ENCODE results near the gene GALR2.
A peak's percentile ranks its signal among the peaks of the same experiment; 100 is the strongest.

Gene GALR2

DNA sequence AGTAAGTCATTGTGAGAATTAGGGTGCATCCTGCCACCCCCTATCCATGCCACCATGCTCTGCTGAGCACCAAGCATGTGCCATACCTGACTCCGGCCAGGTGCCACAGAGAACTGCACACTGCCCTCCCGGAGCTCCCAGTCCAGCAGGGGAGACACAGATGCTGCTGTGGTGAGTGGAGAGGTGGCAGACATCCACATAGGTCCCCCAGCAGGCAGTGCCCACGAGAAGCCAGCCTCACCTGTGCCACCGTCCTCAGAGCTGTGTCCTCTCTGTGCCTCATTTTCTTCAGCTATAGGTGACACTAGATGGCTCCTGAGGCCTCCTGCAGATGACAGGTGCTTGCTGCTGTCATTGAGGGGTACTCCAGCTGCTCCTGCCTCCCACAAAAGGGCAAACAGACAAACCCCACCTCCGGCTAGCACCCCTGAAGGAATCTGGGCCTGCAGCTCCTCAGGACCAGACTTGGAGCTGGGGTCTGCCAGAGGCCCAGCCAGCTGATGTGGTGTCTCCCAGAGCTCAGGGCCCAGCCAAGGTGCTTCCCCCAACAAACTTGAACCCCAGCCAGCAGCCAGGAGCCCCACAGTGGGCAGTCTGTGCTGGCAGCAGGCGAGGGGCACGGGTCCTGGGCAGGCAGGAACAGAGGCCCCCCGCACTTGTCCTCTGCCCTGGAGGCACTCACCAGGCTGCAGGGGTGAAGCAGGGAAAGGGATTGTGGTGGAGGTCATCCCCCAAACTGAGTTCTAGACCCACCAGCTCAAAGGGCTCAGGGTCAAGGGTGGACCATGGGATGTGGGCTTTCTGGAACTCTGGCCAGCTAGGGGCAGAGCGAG, 49.4 kb downstream of the GALR2 start:
- no peak for TF ChIP-seq GLIS3 (CRISPR knock-in tag; IDR thresholded peaks at IDR 0.05)
- no peak for TF ChIP-seq RARB (CRISPR knock-in tag; IDR thresholded peaks at IDR 0.05)
- no peak for TF ChIP-seq ZNF565 (CRISPR knock-in tag; conservative IDR thresholded peaks at IDR 0.05; ENCODE audit: low read depth)
- TF ChIP-seq ZFP30 (CRISPR knock-in tag; IDR thresholded peaks at IDR 0.05) = no peak
- TF ChIP-seq, protein P1, sequence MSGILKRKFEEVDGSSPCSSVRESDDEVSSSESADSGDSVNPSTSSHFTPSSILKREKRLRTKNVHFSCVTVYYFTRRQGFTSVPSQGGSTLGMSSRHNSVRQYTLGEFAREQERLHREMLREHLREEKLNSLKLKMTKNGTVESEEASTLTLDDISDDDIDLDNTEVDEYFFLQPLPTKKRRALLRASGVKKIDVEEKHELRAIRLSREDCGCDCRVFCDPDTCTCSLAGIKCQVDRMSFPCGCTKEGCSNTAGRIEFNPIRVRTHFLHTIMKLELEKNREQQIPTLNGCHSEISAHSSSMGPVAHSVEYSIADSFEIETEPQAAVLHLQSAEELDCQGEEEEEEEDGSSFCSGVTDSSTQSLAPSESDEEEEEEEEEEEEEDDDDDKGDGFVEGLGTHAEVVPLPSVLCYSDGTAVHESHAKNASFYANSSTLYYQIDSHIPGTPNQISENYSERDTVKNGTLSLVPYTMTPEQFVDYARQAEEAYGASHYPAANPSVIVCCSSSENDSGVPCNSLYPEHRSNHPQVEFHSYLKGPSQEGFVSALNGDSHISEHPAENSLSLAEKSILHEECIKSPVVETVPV (CRISPR knock-in tag; IDR thresholded peaks at IDR 0.05) = no peak
- TF ChIP-seq TOX (CRISPR knock-in tag; IDR thresholded peaks at IDR 0.05; ENCODE audit: borderline replicate concordance) = no peak
- no peak for TF ChIP-seq ESRRG (CRISPR knock-in tag; IDR thresholded peaks at IDR 0.05)
- no peak for TF ChIP-seq TCF4 (CRISPR knock-in tag; IDR thresholded peaks at IDR 0.05; ENCODE audit: borderline replicate concordance)
- TF ChIP-seq SNAI2 (CRISPR knock-in tag; IDR thresholded peaks at IDR 0.05) = no peak
- TF ChIP-seq, protein P2, sequence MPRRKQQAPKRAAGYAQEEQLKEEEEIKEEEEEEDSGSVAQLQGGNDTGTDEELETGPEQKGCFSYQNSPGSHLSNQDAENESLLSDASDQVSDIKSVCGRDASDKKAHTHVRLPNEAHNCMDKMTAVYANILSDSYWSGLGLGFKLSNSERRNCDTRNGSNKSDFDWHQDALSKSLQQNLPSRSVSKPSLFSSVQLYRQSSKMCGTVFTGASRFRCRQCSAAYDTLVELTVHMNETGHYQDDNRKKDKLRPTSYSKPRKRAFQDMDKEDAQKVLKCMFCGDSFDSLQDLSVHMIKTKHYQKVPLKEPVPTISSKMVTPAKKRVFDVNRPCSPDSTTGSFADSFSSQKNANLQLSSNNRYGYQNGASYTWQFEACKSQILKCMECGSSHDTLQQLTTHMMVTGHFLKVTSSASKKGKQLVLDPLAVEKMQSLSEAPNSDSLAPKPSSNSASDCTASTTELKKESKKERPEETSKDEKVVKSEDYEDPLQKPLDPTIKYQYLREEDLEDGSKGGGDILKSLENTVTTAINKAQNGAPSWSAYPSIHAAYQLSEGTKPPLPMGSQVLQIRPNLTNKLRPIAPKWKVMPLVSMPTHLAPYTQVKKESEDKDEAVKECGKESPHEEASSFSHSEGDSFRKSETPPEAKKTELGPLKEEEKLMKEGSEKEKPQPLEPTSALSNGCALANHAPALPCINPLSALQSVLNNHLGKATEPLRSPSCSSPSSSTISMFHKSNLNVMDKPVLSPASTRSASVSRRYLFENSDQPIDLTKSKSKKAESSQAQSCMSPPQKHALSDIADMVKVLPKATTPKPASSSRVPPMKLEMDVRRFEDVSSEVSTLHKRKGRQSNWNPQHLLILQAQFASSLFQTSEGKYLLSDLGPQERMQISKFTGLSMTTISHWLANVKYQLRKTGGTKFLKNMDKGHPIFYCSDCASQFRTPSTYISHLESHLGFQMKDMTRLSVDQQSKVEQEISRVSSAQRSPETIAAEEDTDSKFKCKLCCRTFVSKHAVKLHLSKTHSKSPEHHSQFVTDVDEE (CRISPR knock-in tag; IDR thresholded peaks at IDR 0.05) = no peak
- no peak for TF ChIP-seq ARNTL (CRISPR knock-in tag; IDR thresholded peaks at IDR 0.05; ENCODE audit: borderline replicate concordance, low read depth)
- TF ChIP-seq PPARA (CRISPR knock-in tag; IDR thresholded peaks at IDR 0.05; ENCODE audit: borderline replicate concordance) = no peak
- TF ChIP-seq ZFP3 (CRISPR knock-in tag; IDR thresholded peaks at IDR 0.05) = no peak
- TF ChIP-seq ZNF8 (CRISPR knock-in tag; IDR thresholded peaks at IDR 0.05) = no peak
- TF ChIP-seq ISL1 (CRISPR knock-in tag; IDR thresholded peaks at IDR 0.05) = no peak
- ATAC-seq = no peak

DNA sequence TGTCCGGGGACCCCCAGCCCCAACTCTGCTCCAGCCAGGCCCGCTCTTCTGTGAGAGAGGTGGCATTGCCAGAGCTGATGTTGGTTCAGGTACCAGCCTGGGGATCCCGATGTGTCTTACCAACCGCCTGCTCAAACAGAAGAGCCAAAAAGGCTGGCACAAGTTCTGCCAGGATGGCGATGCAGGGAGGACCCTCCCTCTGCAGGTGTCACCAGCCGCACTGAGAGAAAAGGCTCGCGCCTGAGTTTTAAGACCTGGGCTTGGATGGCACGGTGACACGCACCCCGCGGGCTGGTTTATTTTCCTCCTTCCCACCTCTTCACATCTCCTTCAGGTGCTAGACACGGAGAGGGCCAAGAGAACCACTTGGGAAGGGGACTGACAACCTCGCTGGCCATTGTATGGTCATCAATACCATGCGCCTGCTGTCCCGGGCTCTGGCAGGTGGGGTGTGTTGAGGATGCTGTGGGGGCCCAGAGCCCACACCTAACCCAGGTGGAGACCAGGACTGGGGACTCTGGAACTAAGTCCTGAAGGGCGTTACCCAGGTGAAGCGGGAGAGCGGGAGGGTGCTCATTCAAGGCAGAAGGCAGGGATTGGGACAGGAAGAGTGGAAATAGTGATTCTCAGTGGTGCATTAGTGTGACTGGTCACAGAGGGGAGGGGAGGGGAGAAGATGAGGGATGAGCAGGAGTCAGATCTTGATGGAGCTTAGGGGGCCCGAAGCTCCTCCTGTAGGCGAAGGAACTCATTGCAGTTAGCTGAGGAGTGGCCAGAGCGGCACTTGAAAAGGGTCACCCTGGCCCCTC, 50.2 kb downstream of the GALR2 start:
- no peak for TF ChIP-seq ZC3H10 (CRISPR knock-in tag; IDR thresholded peaks at IDR 0.05)
- TF ChIP-seq ZNF70 (CRISPR knock-in tag; IDR thresholded peaks at IDR 0.05) = no peak
- TF ChIP-seq, protein P2 (CRISPR knock-in tag; IDR thresholded peaks at IDR 0.05) = no peak
- no peak for TF ChIP-seq GLIS3 (CRISPR knock-in tag; IDR thresholded peaks at IDR 0.05)
- TF ChIP-seq TOX (CRISPR knock-in tag; IDR thresholded peaks at IDR 0.05; ENCODE audit: borderline replicate concordance) = no peak
- TF ChIP-seq, protein P3, sequence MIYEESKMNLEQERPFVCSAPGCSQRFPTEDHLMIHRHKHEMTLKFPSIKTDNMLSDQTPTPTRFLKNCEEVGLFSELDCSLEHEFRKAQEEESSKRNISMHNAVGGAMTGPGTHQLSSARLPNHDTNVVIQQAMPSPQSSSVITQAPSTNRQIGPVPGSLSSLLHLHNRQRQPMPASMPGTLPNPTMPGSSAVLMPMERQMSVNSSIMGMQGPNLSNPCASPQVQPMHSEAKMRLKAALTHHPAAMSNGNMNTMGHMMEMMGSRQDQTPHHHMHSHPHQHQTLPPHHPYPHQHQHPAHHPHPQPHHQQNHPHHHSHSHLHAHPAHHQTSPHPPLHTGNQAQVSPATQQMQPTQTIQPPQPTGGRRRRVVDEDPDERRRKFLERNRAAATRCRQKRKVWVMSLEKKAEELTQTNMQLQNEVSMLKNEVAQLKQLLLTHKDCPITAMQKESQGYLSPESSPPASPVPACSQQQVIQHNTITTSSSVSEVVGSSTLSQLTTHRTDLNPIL (CRISPR knock-in tag; IDR thresholded peaks at IDR 0.05; ENCODE audit: low read depth) = no peak
- TF ChIP-seq BACH2 (CRISPR knock-in tag; IDR thresholded peaks at IDR 0.05; ENCODE audit: borderline replicate concordance) = no peak
- TF ChIP-seq, protein P4, sequence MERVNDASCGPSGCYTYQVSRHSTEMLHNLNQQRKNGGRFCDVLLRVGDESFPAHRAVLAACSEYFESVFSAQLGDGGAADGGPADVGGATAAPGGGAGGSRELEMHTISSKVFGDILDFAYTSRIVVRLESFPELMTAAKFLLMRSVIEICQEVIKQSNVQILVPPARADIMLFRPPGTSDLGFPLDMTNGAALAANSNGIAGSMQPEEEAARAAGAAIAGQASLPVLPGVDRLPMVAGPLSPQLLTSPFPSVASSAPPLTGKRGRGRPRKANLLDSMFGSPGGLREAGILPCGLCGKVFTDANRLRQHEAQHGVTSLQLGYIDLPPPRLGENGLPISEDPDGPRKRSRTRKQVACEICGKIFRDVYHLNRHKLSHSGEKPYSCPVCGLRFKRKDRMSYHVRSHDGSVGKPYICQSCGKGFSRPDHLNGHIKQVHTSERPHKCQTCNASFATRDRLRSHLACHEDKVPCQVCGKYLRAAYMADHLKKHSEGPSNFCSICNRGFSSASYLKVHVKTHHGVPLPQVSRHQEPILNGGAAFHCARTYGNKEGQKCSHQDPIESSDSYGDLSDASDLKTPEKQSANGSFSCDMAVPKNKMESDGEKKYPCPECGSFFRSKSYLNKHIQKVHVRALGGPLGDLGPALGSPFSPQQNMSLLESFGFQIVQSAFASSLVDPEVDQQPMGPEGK (CRISPR knock-in tag; IDR thresholded peaks at IDR 0.05; ENCODE audit: borderline replicate concordance) = no peak
- ATAC-seq = peak; percentile 18; the same call in 1 of the 3 replicates
